HG03108 (cell line): ENCODE measurements around the gene STAT5B.

Experiments used
- ATAC-seq: cut with Tn5 transposase; IDR thresholded peaks from one replicate; pipeline ENCODE4 v1.9.1; 2021; ENCODE audit warnings: moderate library complexity; ENCODE audit not compliant: unreplicated experiment

STAT5B gene

DNA sequence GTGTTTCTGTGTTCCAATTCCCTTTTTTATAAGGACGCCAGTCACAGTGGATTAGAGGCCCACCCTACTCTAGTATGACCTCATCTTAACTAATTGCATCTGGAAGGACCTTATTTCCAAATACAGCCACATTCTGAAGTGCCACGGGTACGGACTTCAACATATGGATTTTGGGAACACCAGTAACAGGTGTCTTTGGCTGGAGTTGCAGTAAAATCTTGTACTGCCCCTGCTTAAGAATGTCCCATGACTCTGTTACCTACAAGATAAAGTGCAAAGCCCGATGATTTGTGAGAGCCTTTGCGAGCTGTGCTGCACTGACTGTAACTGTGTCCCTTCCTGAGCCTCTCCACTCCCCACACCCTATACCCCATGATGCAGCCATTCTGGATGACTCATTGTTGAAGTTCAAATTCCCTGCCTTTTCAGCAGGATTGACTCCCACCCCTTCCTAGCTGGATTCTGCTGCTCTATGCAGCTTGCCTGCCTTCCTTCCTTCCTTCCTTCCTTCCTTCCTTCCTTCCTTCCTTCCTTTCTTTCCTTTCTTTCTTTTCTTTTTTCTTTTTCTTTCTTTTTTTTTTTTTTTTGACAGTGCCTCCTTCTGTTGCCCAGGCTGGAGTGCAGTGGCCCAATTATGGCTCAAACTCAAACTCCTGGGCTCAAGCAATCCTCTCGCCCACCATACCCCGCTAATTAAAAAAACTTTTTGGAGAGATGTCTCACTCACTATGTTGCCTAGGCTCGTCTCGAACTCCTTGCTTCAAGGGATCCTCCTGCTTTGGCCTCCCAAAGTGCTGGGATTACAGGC is 93.1 kb downstream of the STAT5B start:
- ATAC-seq, result no peak

DNA sequence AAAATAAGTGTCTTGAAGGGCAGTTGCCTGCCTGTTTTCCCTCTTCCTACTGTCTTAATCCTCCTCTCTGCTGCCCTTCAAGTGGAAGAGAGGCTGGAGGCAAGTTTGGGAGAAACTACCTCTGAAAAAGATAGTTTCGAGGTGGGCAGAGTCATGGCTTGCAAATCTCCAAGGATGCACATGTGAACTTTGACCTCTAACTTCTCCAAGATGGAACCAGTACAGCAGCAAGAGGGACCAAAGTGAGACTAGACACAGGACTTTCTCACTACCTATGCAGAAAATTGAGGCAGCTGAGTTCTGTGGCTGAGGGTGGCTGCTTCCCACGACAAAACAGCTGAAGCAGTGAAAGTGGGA is 94.4 kb downstream of the STAT5B start:
- no peak for ATAC-seq

DNA sequence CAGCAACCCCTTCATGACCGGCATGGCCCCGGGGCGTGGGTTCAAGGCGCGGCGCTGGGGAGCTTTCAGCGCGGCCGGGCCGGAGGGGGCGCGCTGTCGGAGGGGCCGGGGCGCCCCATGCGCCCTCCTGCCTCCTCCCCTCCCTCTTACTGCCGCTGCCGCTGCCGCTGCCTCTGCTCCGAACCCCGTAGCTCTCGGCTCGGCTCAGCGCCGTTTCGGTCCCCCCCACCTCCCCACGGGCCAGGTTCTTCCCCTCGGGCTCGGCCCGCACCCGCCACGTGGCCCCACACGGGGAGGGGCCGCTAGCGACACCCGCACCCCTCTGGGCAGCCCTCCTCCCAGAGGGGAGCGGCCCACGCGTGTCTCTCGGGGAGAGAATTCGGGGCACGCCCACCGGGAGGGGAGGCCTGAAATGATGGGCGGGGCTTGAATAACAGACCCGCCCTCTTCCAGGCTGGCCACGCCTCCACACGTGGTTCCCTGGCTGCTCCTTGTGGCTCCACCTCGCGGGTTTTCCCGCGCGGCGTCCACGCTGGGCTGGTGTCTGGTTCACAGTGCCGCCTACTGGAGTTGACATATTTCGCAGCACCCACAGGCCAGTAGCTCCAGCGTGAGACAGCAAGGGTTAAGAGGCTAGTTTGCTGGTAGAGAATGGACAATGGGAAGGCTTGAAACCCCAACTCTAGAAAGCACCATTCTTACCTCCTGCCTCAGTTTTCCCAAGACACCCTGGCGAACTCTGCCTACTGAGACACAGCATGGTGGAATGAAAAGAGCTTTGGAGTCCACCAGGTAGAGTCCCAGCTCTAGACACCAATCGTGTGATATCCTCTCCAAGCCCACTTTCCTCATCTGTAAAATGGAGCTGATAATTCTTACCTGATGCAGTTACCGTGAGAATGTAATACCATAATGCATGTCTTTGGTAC is 95.0 kb downstream of the STAT5B start, which contains the start of gene KCNH4:
KCNH4 (minus strand) TSS at position 221 of the 929 bp plus-strand sequence; CDS start at position 24, 197 bp downstream.
- peak; percentile 28 for ATAC-seq

DNA sequence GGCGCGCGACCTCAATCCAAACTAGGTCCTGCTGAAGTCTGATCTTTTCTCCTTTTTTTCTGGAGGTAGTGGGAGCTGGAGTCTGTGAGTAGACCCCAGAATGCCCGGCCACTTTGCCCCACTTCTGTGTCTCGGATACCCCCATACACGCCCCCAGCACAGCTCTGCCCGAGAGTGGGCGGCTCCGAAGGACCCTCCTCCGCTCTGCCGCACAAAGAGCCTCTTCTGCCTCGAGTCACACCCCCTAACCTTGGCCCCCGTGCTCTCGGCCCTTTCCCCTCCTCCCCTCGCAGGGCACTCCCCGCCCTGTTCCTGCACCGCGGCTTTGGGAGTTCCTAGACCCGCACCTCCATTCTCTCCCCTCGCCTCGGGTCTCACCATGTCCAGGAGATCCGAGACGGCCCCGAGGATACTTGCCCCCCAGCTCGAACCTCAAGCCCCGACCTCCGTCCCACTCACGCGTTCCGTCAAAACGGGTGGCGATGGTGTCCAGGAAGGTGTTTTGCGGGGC is 95.7 kb downstream of the STAT5B start:
- ATAC-seq, result no peak

DNA sequence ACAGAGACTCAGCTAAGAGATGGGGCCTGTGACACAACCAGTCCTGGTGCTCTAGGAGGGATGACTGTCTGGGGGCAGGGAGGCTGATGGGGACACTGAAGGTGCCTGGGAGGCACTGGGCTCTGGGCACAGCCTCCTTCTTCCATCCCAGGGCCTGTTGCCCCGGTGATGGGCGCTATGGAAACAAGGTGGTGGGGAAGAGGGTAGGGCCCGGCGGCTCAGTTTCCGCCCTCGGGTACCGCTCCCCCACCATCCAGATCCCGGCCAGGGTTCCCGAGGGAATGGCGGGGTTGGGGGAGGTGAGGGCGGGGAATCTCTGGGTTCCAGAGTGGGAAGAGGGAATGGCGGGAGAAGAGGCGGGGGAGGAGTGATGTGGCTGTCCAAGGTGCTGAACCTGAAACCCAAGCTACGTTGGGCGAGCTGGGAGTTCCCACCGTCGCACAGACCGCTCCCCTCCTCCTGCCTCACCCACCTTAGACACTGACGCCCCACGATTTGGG is 96.2 kb downstream of the STAT5B start:
- ATAC-seq, result no peak

DNA sequence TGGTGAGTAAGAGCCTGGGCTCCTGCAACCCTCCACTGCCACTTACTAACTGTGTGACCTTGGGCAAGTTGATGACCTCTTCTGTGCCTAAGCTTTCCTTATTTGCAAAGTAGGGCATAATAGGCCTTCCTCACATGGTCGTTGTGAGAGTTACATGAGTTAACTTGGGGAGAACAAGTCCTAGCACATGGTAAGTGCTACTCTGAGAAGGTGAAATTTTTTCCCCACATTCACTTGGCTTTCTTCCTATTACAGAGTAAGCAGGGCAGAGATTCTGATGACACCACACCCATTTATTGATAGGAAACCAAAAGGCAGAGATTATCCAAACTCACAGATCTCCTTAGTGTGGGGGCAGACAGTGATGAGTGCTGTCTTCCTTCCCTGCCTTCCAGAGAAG is 96.9 kb downstream of the STAT5B start:
- no peak for ATAC-seq

DNA sequence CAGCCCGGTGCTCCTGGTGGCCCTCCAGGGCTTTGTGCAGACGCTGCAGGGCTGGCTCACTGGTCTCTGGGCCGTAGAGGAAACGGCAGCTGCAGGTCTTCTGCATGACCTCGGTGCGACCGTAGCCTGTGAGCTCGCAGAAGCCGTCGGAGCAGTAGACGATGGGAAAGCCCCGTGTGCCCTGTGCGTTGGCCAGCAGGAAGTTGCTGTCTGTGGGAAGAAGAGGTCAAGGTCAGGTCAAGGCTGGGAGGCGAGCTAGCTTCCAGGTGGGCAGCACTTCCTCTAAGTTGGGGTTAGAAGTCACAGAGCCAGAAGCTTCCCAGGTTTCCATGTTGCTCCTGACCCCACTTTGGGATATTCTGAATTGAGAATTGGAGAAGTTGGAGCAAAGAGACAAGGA is 97.4 kb downstream of the STAT5B start:
- no peak for ATAC-seq

DNA sequence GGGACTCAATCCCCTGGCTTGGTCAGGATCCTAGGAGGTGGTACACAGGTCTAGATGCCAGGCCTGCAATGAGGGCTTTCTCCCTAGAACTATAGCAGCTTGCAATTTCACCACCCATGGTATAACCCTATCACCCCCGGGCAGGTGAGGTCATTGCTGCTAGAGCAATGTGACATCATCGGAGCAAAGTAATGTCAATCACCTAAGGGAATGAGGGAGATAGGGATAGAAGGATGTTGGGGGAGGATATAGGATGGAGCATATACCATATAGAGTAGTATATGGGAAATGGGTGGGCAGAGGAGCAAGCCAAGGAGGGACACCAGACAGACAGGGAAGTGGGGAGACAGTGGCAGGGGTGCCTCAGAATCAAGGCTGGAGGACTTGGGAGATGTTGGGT is 98.5 kb downstream of the STAT5B start:
- ATAC-seq, result no peak

DNA sequence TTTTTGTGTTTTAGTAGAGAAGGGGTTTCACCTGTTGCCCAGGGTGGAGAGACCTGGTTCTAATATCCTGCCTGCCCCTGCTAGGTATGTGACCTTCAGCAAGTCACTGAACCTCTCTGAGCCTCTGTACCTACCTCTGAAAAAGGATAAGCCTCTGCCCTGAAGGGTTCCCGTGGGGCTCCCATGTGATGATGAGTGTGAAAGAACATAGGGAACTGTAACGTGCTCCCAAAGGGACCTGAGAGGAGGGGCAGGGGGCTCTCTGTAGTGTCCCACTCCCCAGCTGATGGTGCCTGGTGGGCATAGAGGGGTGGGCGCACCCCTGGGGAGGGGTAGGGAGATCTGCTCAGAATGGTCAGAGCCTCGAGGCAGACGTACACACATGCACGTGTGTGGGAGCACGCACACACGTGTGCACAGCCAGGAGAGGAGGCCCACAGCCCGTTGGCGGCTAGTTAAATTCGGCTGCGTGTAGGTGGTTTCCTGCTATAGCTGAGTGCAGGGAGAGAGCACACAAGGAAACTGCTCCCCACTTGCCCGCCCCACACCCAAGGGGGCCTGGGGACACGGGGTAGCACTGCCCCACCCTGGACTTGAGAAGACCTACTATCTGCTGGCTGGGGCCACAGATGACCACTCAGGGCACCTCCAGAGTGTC is 101.9 kb downstream of the STAT5B start:
- no peak for ATAC-seq

DNA sequence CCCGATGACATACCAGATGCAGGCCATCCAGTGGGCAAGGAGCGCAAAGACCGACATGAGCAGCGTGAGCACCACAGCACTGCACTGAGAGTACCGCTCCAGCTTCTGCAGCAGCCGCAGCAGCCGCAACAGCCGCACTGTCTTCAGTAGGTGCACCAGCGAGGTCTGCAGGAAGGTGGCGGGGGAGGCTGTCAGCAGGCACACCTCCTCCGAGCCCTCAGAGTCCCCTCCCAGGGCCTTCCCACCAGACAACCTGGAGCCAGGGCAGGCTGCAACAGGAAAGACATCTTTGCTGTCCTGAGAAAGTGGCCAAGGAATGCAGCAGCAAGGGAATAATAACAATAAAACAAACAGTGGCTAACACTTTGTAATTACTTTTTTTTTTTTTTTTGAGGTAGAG is 104.4 kb downstream of the STAT5B start:
- ATAC-seq, result no peak

DNA sequence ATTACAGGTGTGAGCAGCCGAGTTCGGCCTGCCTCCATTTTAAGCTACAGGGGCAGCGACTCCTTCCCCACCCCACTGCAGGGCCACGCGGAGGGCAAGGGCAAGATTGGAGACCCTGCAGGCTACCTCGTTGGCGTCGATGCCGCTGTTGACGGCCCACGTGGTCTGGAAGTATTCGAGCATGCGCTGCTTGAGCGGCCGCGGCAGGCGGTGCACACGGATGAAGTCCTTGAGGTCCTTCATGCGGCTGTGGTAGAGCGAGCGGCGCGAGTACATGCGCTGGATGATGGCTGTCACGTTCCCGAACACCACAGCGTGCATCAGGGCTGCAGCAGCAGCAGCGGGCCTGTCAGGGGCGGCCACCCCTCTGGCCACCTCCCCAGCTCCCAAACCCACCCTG is 106.8 kb downstream of the STAT5B start:
- no peak for ATAC-seq

DNA sequence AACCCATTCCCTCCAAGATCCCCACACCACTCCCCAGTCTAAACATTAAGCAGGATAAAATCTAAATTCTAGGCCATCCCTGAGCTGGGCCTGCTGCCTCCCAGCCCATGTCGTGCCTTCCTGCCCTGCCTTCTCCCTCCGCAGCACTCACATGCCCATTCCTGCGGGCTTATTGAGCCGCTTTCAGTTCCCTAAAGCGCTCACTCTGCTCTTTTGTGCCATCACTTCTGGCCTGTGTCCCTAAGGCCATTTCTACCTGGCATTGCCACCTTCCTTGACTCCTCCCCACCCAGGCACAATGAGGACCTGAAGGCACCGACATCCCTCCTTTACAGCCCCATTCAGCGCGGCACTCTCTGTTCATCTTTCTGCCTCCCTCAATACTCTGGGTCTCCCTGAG is 108.4 kb downstream of the STAT5B start:
- no peak for ATAC-seq

DNA sequence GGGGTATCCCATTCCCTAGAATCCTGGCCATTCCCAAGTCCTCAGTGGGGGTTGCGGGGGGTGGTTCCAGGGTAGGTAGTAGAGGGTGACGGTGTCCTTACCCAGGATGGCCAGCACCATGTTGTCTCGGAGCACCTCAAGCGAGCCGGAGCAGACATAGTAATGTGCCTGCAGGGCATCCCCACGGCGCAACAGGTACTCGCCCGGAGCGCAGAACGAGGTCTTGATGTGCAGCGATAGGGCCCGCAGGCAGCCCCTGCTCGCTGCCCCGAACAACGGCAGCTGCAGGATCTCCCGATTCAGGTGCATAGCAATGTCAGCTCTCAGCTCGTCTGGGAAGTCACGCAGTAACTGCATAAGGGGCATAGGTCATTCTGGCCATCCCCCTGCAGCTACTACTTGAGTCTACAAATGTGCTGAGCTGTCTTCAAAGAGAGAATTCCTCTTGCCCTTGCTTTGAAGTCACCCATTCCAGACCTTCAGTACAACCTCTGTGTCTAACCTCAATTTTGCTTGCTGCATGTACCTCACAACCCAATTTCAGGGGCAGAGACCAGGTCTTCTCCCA is 109.9 kb downstream of the STAT5B start:
- ATAC-seq, result no peak

DNA sequence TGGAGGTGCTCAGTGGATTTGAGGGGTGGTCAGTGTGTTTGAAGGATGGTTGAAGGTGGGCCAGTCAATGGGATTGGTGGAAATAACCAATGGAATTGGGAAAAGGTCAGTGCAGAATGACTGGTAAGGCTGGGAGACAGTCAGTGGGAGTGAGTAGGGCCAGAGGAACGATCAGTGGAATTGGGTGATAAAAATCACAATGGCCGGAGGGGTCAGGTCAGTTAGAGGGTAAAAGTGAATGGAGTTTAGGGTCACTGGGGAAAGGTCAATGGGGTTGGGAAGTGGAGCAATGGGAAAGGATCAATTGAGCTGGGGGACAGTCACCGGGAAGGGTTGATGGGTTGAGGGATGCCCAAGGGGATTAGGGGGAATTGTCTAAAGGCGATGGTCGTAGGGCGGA is 110.4 kb downstream of the STAT5B start:
- ATAC-seq, result no peak

DNA sequence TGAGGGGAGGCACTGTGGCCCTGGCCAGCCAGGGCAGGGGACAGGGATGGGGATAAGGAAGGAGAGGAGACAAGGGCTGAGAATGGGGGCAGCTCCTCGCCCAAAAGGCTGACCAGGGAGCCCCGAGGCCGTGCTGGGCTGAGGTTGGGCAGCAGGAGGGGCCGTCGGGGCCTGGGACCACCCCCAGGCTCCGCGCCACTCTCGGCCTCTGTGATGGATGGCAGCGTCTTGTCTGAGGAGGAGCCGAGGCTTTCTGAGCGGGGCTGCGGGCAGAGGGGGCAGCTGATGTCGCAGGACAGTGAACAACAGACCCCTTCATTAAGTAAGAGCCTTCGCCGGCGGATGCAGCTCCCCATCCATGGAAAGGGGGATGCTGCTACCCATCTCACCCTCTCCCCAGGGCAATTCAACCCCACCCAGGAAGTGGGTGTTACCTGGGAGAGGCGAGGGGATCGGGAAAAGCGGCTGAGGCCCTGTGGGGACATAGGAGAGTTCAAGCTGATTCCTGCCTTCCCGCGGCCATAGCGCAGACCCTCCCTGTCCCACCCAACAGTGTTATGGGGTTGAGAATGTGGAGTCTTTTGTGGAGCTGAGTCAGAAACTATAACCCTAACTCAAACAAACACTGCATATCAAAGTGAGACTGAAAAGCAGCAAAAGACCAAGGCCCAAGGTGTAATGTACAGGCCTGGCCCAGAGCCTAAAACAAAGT is 112.3 kb downstream of the STAT5B start:
- no peak for ATAC-seq

DNA sequence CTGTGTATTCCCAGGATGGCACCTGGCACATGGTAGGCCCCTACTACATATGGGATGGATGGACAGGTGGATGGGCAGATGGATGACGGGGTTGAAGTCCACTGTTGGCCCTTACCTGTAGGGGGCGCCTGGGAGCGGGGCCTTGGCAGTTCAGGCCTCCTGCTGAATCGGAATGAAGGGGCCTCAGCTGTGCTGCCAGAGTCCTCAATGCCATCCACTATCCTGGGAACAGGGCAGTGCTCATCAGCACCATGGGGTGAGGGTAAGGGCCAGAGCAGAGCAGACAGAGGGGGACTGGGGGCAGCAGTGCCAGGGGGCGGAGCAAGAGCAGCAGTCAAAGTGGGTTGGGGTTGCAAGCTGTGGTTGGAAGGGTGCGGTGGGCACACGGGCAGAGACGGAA is 113.1 kb downstream of the STAT5B start:
- ATAC-seq, result no peak

DNA sequence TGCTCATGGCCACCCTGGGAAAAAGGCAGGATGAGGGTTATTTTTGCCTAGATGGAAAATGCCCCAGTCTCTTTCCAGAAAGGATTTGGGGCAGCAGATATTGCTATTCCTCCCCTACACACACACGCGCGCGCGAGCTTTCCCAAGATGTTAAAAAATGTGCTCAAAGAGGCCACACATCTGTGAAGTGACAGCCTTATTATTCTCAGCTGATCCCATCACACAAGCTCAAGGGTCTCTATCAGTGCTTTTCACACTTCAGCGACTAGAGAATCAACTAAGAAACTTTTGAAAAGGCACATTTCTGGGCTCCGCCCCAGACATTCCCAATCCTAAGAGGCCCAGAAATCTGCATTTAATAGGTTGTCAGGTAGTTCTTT is 115.7 kb downstream of the STAT5B start:
- no peak for ATAC-seq

DNA sequence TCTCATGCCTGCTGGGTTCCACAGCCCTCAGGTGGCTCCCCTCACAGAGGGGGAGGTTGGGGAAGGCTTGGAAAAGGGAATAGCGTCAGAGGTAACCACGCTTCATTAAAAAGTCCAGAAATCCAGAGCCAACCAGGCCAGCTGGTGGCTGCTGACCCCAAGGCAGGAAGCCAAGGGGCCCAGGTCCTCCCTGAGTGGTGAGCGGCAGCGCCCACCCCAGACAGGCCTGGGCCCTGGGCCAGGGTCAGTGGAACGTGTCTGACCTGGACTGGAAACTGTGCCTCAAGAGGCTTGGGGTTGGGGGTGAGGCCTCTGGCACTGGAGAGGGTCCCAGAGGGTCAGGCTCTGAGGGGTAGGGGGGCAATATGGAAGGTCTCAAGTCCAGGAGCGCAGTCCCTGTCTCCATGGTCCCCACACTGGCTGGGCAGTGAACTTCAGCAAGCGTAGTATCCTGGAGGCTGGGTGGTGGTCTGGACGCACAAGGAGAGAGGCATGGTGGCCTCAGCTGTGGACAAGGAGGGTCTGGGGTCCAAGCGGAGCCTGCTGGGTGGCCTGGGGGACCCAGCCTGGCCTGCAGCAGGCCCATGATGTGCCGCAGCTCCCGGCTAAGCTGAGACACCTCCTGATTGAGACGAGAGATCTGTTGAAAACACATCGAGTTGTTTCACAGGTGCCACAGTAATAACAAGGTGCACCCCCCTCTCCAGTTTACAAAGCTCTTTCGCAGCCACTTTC is 116.2 kb downstream of the STAT5B start:
- ATAC-seq, result no peak

DNA sequence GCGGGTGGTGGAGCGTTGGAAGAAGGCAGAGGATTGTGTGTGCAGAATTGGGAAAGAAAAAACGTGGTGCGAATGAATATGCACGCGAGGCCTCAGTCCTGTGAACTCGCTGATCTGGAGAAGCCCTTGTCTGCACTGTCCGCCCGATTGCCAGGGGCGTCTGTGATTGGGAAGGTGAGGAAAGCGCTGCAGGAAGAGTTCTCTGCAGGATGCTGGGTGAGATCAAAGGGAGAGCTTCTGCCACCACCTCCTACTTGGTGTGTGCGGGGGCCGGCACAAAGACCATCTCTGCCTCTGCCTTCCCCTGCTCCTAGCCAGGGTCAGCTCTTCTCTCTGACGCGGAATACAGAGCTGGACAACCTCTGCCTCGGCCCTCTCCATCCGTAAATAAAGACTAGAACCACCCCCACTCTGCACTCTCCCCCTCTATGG is 120.6 kb downstream of the STAT5B start:
- no peak for ATAC-seq
